K562 (cell line): Measurements from ENCODE around the gene FUNDC1. TPM values are rescaled to one million over a fixed set of nuclear protein-coding genes. Genes with fewer than 3 reads are reported as not detected.
A peak's percentile ranks its signal among the peaks of the same experiment; 100 is the strongest.

Experiments
- ESRRB ChIP-seq: fragments of 250-450 bp; sonication (Bioruptor Pico); IDR thresholded peaks from 2 replicates; pipeline ENCODE4 v1.5.0; 2020; ENCODE audit warnings: mild to moderate bottlenecking, moderate library complexity, borderline replicate concordance
- EZH2 ChIP-seq: IDR thresholded peaks from 2 replicates; pipeline ENCODE4 v1.6.1; 2012; ENCODE audit warnings: low read depth, mild to moderate bottlenecking, inconsistent platforms, low read length, borderline replicate concordance
- HMG20B ChIP-seq: fragments of 250-450 bp; sonication (Bioruptor Pico); IDR thresholded peaks from 2 replicates; pipeline ENCODE4 v1.5.0; 2021; ENCODE audit warnings: mild to moderate bottlenecking
- JUNB ChIP-seq: fragments of 450-650 bp; formaldehyde crosslinking; conservative IDR thresholded peaks from 2 replicates; pipeline ENCODE4 v1.4.0; 2020; ENCODE audit warnings: mild to moderate bottlenecking
- L3MBTL2 ChIP-seq: fragments of 450-650 bp; IDR thresholded peaks from 2 replicates; pipeline ENCODE4 v1.6.1; 2016; ENCODE audit warnings: mild to moderate bottlenecking, moderate library complexity
- LARP7 ChIP-seq: fragments of 450-650 bp; IDR thresholded peaks from 2 replicates; pipeline ENCODE4 v1.6.1; 2016
- MYC ChIP-seq, 2 experiments: fragments of 250-450 bp in 1 of 2; sonication (Bioruptor Pico) in 1 of 2; IDR thresholded peaks; 2 replicates each; pipeline versions ENCODE4 v1.5.1 to v1.6.1; 2012 to 2021; ENCODE audit warnings: low read depth in 2 of 2, borderline replicate concordance in 1 of 2, improper control_type of control experiment in 1 of 2, low read length in 1 of 2, mild to moderate bottlenecking in 1 of 2, moderate library complexity in 1 of 2
- POLR2A ChIP-seq: fragments of 450-650 bp; conservative IDR thresholded peaks from 2 replicates; pipeline ENCODE4 v1.6.1; 2016
- POLR2B ChIP-seq: fragments of 450-650 bp; IDR thresholded peaks from 2 replicates; pipeline ENCODE4 v1.6.1; 2018; ENCODE audit warnings: low read depth; ENCODE audit not compliant: partially characterized antibody
- PTBP1 ChIP-seq: fragments of 200-400 bp; formaldehyde crosslinking; IDR thresholded peaks from 2 replicates; pipeline ENCODE4 v1.6.1; 2017; ENCODE audit warnings: low read depth, low read length
- RAD21 ChIP-seq, 2 experiments: fragments of 250-450 bp in 1 of 2; fragments of 450-650 bp in 1 of 2; sonication (Bioruptor Pico) in 1 of 2; formaldehyde crosslinking in 1 of 2; IDR thresholded peaks in 1 of 2; conservative IDR thresholded peaks in 1 of 2; 2 replicates each; pipeline versions ENCODE4 v1.4.0 to v1.8.0; 2020 to 2022; ENCODE audit warnings: mild to moderate bottlenecking in 2 of 2, moderate library complexity in 1 of 2
- SNIP1 ChIP-seq: fragments of 450-650 bp; IDR thresholded peaks from 2 replicates; pipeline ENCODE4 v1.7.1; 2017; ENCODE audit warnings: low read depth, mild to moderate bottlenecking
- TGIF2 ChIP-seq: sonication (generic); formaldehyde crosslinking; IDR thresholded peaks from 2 replicates; pipeline ENCODE4 v1.8.1; 2022; ENCODE audit warnings: mild to moderate bottlenecking, missing genetic modification reagents, moderate library complexity
- ZC3H4 ChIP-seq: sonication (generic); formaldehyde crosslinking; IDR thresholded peaks from 2 replicates; pipeline ENCODE4 v1.9.0; 2021; ENCODE audit warnings: missing genetic modification reagents, borderline replicate concordance
- ZNF146 ChIP-seq: IDR thresholded peaks from one replicate; pipeline ENCODE4 v1.6.1; 2018; ENCODE audit warnings: missing compliant biosample characterization; ENCODE audit not compliant: unreplicated experiment
- ZNF174 ChIP-seq: fragments of 250-450 bp; sonication (Bioruptor Pico); IDR thresholded peaks from 2 replicates; pipeline ENCODE4 v1.4.0; 2020; ENCODE audit warnings: mild to moderate bottlenecking
- ZZZ3 ChIP-seq: fragments of 450-650 bp; IDR thresholded peaks from 2 replicates; pipeline ENCODE4 v1.6.1; 2016; ENCODE audit warnings: antibody characterized with exemption, mild to moderate bottlenecking, moderate library complexity
- polyA plus RNA-seq, 8 experiments: library from polyadenylated mRNA; depleted of rRNA in 4 of 8; stranded (reverse) in 5 of 8; unstranded in 3 of 8; fragments of >200 nt; fragmentation: Nextera tagmentation in 2 of 8; fragmentation: Illumina TruSeq in 1 of 8; extraction: Ambion mirVana in 2 of 8; extraction: Trizol in 1 of 8; gene quantifications; 2 replicates each; pipeline versions ENCODE4 v1.2.1 to v1.2.3, GENCODE V29; 2011 to 2014; ENCODE audit warnings: inconsistent platforms in 1 of 8, missing spikeins in 1 of 8
- total RNA-seq, 7 experiments: library from RNA; depleted of rRNA in 6 of 7; stranded (reverse); fragments of >200 nt in 6 of 7; fragmentation: Illumina TruSeq in 2 of 7; extraction: Trizol in 2 of 7; gene quantifications; 2 replicates each; pipeline versions ENCODE4 v1.2.1 to v1.2.3, GENCODE V29; 2011 to 2021; ENCODE audit warnings: low replicate concordance in 1 of 7
- TF ChIP-seq, protein P1 (sequence below): IDR thresholded peaks from 2 replicates; pipeline ENCODE4 v1.6.1; 2016; ENCODE audit warnings: missing genetic modification characterization, missing compliant biosample characterization
- TF ChIP-seq, protein P2 (sequence below): fragments of 200-800 bp; sonication (Bioruptor generic); IDR thresholded peaks from 2 replicates; pipeline ENCODE4 v1.6.1; 2017; ENCODE audit warnings: missing genetic modification characterization, missing compliant biosample characterization
- TF ChIP-seq, protein P3 (sequence below): fragments of 250-450 bp; sonication (Bioruptor Pico); IDR thresholded peaks from 2 replicates; pipeline ENCODE4 v1.5.0; 2020; ENCODE audit warnings: mild to moderate bottlenecking
- TF ChIP-seq, protein P4 (sequence below): IDR thresholded peaks from 2 replicates; pipeline ENCODE4 v1.6.1; 2011; ENCODE audit not compliant: insufficient read length; ENCODE audit errors: extremely low read depth
- TF ChIP-seq, protein P5 (sequence below): fragments of 250-450 bp; sonication (Bioruptor Pico); IDR thresholded peaks from 2 replicates; pipeline ENCODE4 v1.6.1; 2021; ENCODE audit warnings: mild to moderate bottlenecking
- TF ChIP-seq, protein P6 (sequence below): fragments of 250-450 bp; sonication (Bioruptor Pico); IDR thresholded peaks from 2 replicates; pipeline ENCODE4 v1.8.0; 2022; ENCODE audit warnings: moderate library complexity, mild to moderate bottlenecking, inconsistent platforms

FUNDC1 gene
- total and polyA plus RNA-seq, 9 of the 15 experiments (the other 6 are each of a cell fraction or from before 2014, with no cell fraction given), result 15.6 to 59.1 (median 29.3) TPM

DNA sequence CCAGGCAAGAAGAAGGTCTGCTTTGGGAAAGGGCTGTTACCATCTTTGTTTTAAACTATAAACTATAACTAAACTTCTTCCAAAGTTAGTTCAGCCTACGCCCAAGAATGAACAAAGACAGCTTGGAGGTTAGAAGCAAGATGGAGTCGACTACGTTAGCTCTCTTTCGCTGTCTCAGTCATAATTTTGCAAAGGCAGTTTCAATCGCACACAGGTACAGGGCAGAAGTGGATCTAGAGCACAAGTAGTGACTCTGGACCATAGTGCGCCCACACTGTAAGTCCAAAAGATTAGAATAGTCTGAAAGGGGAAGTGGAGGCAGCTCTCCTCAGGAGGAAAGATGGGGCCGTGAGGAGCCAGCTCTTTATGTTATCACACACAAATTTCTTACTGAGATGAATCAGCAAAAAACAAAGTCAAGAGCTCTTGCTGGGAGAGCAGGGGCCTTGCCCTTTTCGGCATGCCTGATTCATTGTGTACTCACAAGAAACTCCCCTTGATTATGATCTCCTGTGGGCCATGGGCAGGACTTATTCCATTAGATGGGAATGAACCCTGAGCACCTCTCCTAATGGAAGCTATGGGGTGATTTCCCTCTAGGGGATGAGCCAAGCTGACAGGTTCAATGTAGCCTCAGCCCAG lies 58.6 kb downstream of the FUNDC1 start (continued):
- TF ChIP-seq, protein P1, sequence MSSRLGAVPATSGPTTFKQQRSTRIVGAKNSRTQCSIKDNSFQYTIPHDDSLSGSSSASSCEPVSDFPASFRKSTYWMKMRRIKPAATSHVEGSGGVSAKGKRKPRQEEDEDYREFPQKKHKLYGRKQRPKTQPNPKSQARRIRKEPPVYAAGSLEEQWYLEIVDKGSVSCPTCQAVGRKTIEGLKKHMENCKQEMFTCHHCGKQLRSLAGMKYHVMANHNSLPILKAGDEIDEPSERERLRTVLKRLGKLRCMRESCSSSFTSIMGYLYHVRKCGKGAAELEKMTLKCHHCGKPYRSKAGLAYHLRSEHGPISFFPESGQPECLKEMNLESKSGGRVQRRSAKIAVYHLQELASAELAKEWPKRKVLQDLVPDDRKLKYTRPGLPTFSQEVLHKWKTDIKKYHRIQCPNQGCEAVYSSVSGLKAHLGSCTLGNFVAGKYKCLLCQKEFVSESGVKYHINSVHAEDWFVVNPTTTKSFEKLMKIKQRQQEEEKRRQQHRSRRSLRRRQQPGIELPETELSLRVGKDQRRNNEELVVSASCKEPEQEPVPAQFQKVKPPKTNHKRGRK (tag), result no peak
- TF ChIP-seq, protein P2, sequence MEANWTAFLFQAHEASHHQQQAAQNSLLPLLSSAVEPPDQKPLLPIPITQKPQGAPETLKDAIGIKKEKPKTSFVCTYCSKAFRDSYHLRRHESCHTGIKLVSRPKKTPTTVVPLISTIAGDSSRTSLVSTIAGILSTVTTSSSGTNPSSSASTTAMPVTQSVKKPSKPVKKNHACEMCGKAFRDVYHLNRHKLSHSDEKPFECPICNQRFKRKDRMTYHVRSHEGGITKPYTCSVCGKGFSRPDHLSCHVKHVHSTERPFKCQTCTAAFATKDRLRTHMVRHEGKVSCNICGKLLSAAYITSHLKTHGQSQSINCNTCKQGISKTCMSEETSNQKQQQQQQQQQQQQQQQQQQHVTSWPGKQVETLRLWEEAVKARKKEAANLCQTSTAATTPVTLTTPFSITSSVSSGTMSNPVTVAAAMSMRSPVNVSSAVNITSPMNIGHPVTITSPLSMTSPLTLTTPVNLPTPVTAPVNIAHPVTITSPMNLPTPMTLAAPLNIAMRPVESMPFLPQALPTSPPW (CRISPR knock-in tag), result no peak
- TF ChIP-seq, protein P3, sequence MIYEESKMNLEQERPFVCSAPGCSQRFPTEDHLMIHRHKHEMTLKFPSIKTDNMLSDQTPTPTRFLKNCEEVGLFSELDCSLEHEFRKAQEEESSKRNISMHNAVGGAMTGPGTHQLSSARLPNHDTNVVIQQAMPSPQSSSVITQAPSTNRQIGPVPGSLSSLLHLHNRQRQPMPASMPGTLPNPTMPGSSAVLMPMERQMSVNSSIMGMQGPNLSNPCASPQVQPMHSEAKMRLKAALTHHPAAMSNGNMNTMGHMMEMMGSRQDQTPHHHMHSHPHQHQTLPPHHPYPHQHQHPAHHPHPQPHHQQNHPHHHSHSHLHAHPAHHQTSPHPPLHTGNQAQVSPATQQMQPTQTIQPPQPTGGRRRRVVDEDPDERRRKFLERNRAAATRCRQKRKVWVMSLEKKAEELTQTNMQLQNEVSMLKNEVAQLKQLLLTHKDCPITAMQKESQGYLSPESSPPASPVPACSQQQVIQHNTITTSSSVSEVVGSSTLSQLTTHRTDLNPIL, result 0 out of 2 replicates have a peak, but pooled peaks have one; percentile 36
- TF ChIP-seq ZC3H4 (no peak), ZZZ3 (no peak), HMG20B (CRISPR knock-in tag) (no peak), TGIF2 (CRISPR knock-in tag) (no peak), ESRRB (CRISPR knock-in tag) (no peak), POLR2B (no peak), LARP7 (no peak), SNIP1 (no peak), ZNF174 (CRISPR knock-in tag) (no peak), ZNF146 (no peak), PTBP1 (no peak), EZH2 (no peak), POLR2A (no peak), L3MBTL2 (no peak), JUNB (no peak), RAD21 (CRISPR knock-in tag; conservative IDR thresholded peaks at IDR 0.05 in 1 of 2, IDR thresholded peaks at IDR 0.05 in 1 of 2) (no peak), MYC (IDR thresholded peaks at IDR 0.05; ENCODE audit: low read depth, low read length) (no peak), MYC (CRISPR knock-in tag; IDR thresholded peaks at IDR 0.05; ENCODE audit: borderline replicate concordance, low read depth) (no peak)
- TF ChIP-seq, protein P4, sequence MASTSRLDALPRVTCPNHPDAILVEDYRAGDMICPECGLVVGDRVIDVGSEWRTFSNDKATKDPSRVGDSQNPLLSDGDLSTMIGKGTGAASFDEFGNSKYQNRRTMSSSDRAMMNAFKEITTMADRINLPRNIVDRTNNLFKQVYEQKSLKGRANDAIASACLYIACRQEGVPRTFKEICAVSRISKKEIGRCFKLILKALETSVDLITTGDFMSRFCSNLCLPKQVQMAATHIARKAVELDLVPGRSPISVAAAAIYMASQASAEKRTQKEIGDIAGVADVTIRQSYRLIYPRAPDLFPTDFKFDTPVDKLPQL, result no peak
- TF ChIP-seq, protein P5, sequence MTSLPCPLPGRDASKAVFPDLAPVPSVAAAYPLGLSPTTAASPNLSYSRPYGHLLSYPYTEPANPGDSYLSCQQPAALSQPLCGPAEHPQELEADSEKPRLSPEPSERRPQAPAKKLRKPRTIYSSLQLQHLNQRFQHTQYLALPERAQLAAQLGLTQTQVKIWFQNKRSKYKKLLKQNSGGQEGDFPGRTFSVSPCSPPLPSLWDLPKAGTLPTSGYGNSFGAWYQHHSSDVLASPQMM, result no peak
- TF ChIP-seq, protein P6, sequence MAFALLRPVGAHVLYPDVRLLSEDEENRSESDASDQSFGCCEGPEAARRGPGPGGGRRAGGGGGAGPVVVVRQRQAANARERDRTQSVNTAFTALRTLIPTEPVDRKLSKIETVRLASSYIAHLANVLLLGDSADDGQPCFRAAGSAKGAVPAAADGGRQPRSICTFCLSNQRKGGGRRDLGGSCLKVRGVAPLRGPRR (CRISPR knock-in tag), result peak; percentile 89
